ENCODE data around the gene PABPC1L.
A peak's percentile ranks its signal among the peaks of the same experiment; 100 is the strongest.

The PABPC1L gene

GRCh38 chr20:44901974-44902373 is 7.9 kb upstream of the PABPC1L start (continued):
- TF ChIP-seq ZNF366 (tag by site-specific recombination; conservative IDR thresholded peaks at IDR 0.05) (peak; percentile 75; the same call in 1 of the 2 replicates), PRDM2 (tag by site-specific recombination; IDR thresholded peaks at IDR 0.05; ENCODE audit: borderline replicate concordance) (no peak), ZNF394 (tag by site-specific recombination; IDR thresholded peaks at IDR 0.05; ENCODE audit: borderline replicate concordance) (0 out of 2 replicates have a peak, but pooled peaks have one; percentile 27), ZNF701 (tag by site-specific recombination; IDR thresholded peaks at IDR 0.05) (no peak), YY2 (tag by site-specific recombination; IDR thresholded peaks at IDR 0.05) (no peak), GLIS1 (tag by site-specific recombination; IDR thresholded peaks at IDR 0.05) (peak; percentile 21; the same call in 1 of the 2 replicates), ZNF423 (tag by site-specific recombination; IDR thresholded peaks at IDR 0.05) (no peak), ZNF184 (tag by site-specific recombination; IDR thresholded peaks at IDR 0.05) (0 out of 2 replicates have a peak, but pooled peaks have one; percentile 22), ZNF571 (tag by site-specific recombination; IDR thresholded peaks at IDR 0.05) (no peak), KLF8 (tag by site-specific recombination; IDR thresholded peaks at IDR 0.05) (no peak), SP7 (tag by site-specific recombination; IDR thresholded peaks at IDR 0.05) (0 out of 2 replicates have a peak, but pooled peaks have one; percentile 36), ZBTB17 (tag by site-specific recombination; IDR thresholded peaks at IDR 0.05) (peak; percentile 64; the same call in 1 of the 2 replicates), GLI2 (tag by site-specific recombination; IDR thresholded peaks at IDR 0.05; ENCODE audit: borderline replicate concordance, low read depth) (no peak), ZNF488 (tag by site-specific recombination; IDR thresholded peaks at IDR 0.05) (no peak), ZBTB21 (tag by site-specific recombination; IDR thresholded peaks at IDR 0.05) (peak; percentile 59), ZNF768 (tag by site-specific recombination; IDR thresholded peaks at IDR 0.05) (no peak)
- TF ChIP-seq, protein P1, sequence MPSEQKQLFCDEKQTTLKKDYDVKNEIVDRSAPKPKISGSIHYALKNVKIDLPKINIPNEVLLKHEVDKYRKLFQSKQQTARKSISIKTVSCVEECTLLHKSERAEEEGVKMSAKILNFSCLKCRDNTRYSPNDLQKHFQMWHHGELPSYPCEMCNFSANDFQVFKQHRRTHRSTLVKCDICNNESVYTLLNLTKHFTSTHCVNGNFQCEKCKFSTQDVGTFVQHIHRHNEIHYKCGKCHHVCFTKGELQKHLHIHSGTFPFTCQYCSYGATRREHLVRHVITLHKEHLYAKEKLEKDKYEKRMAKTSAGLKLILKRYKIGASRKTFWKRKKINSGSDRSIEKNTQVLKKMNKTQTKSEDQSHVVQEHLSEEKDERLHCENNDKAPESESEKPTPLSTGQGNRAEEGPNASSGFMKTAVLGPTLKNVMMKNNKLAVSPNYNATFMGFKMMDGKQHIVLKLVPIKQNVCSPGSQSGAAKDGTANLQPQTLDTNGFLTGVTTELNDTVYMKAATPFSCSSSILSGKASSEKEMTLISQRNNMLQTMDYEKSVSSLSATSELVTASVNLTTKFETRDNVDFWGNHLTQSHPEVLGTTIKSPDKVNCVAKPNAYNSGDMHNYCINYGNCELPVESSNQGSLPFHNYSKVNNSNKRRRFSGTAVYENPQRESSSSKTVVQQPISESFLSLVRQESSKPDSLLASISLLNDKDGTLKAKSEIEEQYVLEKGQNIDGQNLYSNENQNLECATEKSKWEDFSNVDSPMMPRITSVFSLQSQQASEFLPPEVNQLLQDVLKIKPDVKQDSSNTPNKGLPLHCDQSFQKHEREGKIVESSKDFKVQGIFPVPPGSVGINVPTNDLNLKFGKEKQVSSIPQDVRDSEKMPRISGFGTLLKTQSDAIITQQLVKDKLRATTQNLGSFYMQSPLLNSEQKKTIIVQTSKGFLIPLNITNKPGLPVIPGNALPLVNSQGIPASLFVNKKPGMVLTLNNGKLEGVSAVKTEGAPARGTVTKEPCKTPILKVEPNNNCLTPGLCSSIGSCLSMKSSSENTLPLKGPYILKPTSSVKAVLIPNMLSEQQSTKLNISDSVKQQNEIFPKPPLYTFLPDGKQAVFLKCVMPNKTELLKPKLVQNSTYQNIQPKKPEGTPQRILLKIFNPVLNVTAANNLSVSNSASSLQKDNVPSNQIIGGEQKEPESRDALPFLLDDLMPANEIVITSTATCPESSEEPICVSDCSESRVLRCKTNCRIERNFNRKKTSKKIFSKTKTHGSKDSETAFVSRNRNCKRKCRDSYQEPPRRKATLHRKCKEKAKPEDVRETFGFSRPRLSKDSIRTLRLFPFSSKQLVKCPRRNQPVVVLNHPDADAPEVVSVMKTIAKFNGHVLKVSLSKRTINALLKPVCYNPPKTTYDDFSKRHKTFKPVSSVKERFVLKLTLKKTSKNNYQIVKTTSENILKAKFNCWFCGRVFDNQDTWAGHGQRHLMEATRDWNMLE (tag by site-specific recombination; conservative IDR thresholded peaks at IDR 0.05; ENCODE audit: low read depth), result no peak
- TF ChIP-seq, protein P2, sequence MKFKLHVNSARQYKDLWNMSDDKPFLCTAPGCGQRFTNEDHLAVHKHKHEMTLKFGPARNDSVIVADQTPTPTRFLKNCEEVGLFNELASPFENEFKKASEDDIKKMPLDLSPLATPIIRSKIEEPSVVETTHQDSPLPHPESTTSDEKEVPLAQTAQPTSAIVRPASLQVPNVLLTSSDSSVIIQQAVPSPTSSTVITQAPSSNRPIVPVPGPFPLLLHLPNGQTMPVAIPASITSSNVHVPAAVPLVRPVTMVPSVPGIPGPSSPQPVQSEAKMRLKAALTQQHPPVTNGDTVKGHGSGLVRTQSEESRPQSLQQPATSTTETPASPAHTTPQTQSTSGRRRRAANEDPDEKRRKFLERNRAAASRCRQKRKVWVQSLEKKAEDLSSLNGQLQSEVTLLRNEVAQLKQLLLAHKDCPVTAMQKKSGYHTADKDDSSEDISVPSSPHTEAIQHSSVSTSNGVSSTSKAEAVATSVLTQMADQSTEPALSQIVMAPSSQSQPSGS (tag by site-specific recombination; IDR thresholded peaks at IDR 0.05; ENCODE audit: low read depth), result peak; percentile 77
